Measurements from ENCODE around the gene ABCA10.

ABCA10 gene

DNA sequence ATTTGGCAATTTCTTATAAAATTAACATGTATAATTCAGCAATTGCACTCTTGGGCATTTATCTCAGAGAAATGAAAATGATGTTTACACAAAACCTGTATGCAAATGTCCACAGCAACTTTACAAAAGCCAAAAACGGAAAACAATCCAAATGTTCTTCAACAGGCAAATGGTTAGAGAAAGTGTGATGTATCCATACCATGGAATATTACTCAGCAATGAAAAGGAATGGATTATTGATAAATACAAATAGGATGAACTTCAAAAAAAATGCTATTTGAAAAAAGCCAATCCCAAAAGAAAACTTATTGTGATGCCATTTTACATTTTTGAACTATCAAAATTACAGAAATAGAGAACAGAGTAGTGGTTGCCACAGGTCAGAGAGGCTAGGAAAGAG, 37.2 kb upstream of the ABCA10 start:
- in situ Hi-C loops (cut with HindIII; ENCODE audit: low sequenced_read_pairs), result no loop called here
- DNase-seq (ENCODE audit: low read depth), result no peak
- TF ChIP-seq, protein P1, sequence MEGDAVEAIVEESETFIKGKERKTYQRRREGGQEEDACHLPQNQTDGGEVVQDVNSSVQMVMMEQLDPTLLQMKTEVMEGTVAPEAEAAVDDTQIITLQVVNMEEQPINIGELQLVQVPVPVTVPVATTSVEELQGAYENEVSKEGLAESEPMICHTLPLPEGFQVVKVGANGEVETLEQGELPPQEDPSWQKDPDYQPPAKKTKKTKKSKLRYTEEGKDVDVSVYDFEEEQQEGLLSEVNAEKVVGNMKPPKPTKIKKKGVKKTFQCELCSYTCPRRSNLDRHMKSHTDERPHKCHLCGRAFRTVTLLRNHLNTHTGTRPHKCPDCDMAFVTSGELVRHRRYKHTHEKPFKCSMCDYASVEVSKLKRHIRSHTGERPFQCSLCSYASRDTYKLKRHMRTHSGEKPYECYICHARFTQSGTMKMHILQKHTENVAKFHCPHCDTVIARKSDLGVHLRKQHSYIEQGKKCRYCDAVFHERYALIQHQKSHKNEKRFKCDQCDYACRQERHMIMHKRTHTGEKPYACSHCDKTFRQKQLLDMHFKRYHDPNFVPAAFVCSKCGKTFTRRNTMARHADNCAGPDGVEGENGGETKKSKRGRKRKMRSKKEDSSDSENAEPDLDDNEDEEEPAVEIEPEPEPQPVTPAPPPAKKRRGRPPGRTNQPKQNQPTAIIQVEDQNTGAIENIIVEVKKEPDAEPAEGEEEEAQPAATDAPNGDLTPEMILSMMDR (IDR thresholded peaks at IDR 0.05; ENCODE audit: low read depth, low read length, missing control alignments), result no peak
- H3K4me3 ChIP-seq (ENCODE audit: low read depth, low read length), result no peak overlapping the region

- in situ Hi-C loops (cut with HindIII; ENCODE audit: low sequenced_read_pairs), result no loop called here
- H3K4me3 ChIP-seq (ENCODE audit: low read depth, low read length), result no peak overlapping the region
Observed at GRCh38 chr17:69254187-69254586, 25.6 kb upstream of the ABCA10 start.

GRCh38 chr17:69250641-69251040, 22.0 kb upstream of the ABCA10 start:
- no peak for DNase-seq (ENCODE audit: low read depth)
- H3K4me3 ChIP-seq (ENCODE audit: low read depth, low read length), result no peak overlapping the region
- TF ChIP-seq, protein P1 (IDR thresholded peaks at IDR 0.05; ENCODE audit: low read depth, low read length, missing control alignments), result no peak
- in situ Hi-C loops (cut with HindIII; ENCODE audit: low sequenced_read_pairs), result no loop called here

More at GRCh38 chr17:69254187-69254586, 25.6 kb upstream of the ABCA10 start:
- no peak for DNase-seq (ENCODE audit: low read depth)
- TF ChIP-seq, protein P1 (IDR thresholded peaks at IDR 0.05; ENCODE audit: low read depth, low read length, missing control alignments), result no peak

DNA sequence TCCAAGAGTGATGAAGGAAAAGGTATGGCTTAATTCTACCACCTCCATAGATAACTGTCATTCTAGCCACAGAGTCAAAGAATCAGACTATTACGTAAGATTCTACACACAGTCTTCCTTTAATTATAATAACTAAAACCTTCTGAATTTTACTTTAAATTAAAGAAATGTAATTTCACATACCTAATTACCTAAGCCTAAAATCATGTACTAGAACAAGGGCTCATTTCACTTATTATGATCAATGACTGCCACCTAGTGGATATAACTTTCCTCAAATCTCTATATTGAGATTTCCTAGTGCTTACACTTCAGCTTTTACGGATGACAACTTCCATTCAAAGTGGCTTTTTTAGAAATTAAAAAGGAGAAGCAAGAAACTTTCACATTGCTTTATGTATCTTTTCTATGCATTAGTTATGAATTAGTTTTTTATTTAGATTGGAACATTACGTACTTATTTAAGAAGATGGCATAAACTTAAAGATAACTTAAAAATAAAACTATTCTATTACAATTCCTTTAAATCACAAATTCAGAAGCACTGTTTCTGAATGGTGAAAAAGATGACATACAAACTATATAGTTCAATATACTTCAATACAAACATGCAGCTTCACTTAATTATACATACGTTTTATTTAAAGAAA, 18.2 kb upstream of the ABCA10 start:
- H3K4me3 ChIP-seq (ENCODE audit: low read depth, low read length), result no peak overlapping the region
- peak; percentile 45 for DNase-seq (ENCODE audit: low read depth)
- in situ Hi-C loops (cut with HindIII; ENCODE audit: low sequenced_read_pairs), result no loop called here
- TF ChIP-seq, protein P1 (IDR thresholded peaks at IDR 0.05; ENCODE audit: low read depth, low read length, missing control alignments), result peak; percentile 21

GRCh38 chr17:69246202-69246601, 17.6 kb upstream of the ABCA10 start:
- no peak overlapping the region for H3K4me3 ChIP-seq (ENCODE audit: low read depth, low read length)
- DNase-seq (ENCODE audit: low read depth), result no peak
- TF ChIP-seq, protein P1 (IDR thresholded peaks at IDR 0.05; ENCODE audit: low read depth, low read length, missing control alignments), result no peak
- in situ Hi-C loops (cut with HindIII; ENCODE audit: low sequenced_read_pairs), result no loop called here

GRCh38 chr17:69245617-69246016, 17.0 kb upstream of the ABCA10 start:
- DNase-seq (ENCODE audit: low read depth), result no peak
- no peak overlapping the region for H3K4me3 ChIP-seq (ENCODE audit: low read depth, low read length)
- TF ChIP-seq, protein P1 (IDR thresholded peaks at IDR 0.05; ENCODE audit: low read depth, low read length, missing control alignments), result no peak
- in situ Hi-C loops (cut with HindIII; ENCODE audit: low sequenced_read_pairs), result no loop called here
